SK-N-MC (cell line): ENCODE data around the gene TNNT3.

Source experiments
- EZH2 ChIP-seq: fragments of 200-600 bp; sonication (generic); IDR thresholded peaks from one replicate; pipeline ENCODE4 v1.6.1; 2017; ENCODE audit warnings: antibody characterized with exemption
- FOXP2 ChIP-seq: optimal IDR thresholded peaks from 2 replicates; pipeline ENCODE3; 2011; ENCODE audit warnings: mild to moderate bottlenecking, moderate library complexity; ENCODE audit not compliant: insufficient read depth; ENCODE audit errors: extremely low read length, control extremely low read depth
- POLR2AphosphoS5 ChIP-seq: IDR thresholded peaks from 2 replicates; pipeline ENCODE4 v1.6.1; 2012; ENCODE audit warnings: mild to moderate bottlenecking, low read depth, low read length, borderline replicate concordance

GRCh38 chr11:1889224-1889930, 30.1 kb upstream of the TNNT3 start:
- TF ChIP-seq EZH2 (no peak), POLR2AphosphoS5 (no peak), FOXP2 (no peak)
